ENCODE data around the gene PARD3B.

DNA sequence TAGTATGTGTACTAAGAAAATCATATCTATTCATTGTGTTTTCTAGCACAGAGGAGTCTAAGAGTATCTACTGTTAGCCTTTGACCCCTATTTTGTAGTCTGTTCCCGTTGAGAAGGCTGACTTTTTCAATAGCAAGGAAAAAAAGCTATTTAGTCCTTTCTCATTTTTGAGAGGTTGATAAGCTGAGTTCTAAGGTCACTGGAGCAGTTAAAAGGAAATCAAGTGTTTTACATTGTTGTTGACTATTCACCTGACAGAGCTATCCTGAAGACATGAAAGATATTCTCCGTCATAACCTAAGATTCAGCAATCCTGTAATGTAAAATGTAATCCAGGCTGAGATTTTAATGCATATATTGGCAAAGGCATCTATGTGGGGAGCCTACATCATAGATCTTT, 856.7 kb downstream of the PARD3B start:
- TF ChIP-seq, protein P1, sequence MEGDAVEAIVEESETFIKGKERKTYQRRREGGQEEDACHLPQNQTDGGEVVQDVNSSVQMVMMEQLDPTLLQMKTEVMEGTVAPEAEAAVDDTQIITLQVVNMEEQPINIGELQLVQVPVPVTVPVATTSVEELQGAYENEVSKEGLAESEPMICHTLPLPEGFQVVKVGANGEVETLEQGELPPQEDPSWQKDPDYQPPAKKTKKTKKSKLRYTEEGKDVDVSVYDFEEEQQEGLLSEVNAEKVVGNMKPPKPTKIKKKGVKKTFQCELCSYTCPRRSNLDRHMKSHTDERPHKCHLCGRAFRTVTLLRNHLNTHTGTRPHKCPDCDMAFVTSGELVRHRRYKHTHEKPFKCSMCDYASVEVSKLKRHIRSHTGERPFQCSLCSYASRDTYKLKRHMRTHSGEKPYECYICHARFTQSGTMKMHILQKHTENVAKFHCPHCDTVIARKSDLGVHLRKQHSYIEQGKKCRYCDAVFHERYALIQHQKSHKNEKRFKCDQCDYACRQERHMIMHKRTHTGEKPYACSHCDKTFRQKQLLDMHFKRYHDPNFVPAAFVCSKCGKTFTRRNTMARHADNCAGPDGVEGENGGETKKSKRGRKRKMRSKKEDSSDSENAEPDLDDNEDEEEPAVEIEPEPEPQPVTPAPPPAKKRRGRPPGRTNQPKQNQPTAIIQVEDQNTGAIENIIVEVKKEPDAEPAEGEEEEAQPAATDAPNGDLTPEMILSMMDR (IDR thresholded peaks at IDR 0.05) = no peak
- no peak for TF ChIP-seq POLR2A (IDR thresholded peaks at IDR 0.05)
